AG04450 (cell line): ENCODE data around the gene FXYD7. TPM values are rescaled to one million over a fixed set of nuclear protein-coding genes. Genes with fewer than 3 reads are reported as not detected.
"Not testable (repeated sequence)": the region's sequence is repeated elsewhere in the genome, so short reads cannot be mapped to it uniquely, and the experiment has no call there.

Experiments used
- CTCF ChIA-PET: fragments of 300-600, 350-600 bp; formaldehyde crosslinking; extraction: SDS; loops from one replicate; lab custom pipeline; 2022; ENCODE audit warnings: antibody characterized with exemption, inconsistent platforms; lab: Charles Lee
- POLR2A ChIA-PET: fragments of 350-600 bp; formaldehyde crosslinking; extraction: SDS; loops from one replicate; lab custom pipeline; 2021; ENCODE audit warnings: antibody characterized with exemption, inconsistent platforms; lab: Yijun Ruan, JAX
- DNase-seq: peaks from one replicate; pipeline ENCODE4 v3.0.0-alpha.2; 2011; ENCODE audit warnings: low read depth, low spot score
- H3K27ac ChIP-seq: one replicate; pipeline ENCODE4 v1.5.1; 2012; ENCODE audit warnings: low read depth, low read length, control low read depth
- H3K27me3 ChIP-seq: one replicate; pipeline ENCODE4 v1.6.0; 2012; ENCODE audit warnings: low read length; ENCODE audit not compliant: control insufficient read depth, insufficient read depth
- H3K4me3 ChIP-seq: 2 replicates; pipeline ENCODE4 v1.5.1; 2011; ENCODE audit warnings: mild to moderate bottlenecking, low read depth, low read length, control low read depth
- H3K9me3 ChIP-seq: 2 replicates; pipeline ENCODE4 v1.5.1; 2012; ENCODE audit warnings: low read length; ENCODE audit not compliant: control insufficient read depth, insufficient read depth
- polyA plus RNA-seq: library from polyadenylated mRNA; depleted of rRNA; stranded (reverse); fragments of >200 nt; gene quantifications from 2 replicates; pipeline ENCODE4 v1.2.3, GENCODE V29; 2011
- TF ChIP-seq, protein P1 (sequence below): IDR thresholded peaks from 2 replicates; pipeline ENCODE4 v1.5.1; 2011; ENCODE audit warnings: low read depth, low read length, control low read depth, inconsistent platforms

The FXYD7 gene
- polyA plus RNA-seq, 1 experiment: not detected

DNA sequence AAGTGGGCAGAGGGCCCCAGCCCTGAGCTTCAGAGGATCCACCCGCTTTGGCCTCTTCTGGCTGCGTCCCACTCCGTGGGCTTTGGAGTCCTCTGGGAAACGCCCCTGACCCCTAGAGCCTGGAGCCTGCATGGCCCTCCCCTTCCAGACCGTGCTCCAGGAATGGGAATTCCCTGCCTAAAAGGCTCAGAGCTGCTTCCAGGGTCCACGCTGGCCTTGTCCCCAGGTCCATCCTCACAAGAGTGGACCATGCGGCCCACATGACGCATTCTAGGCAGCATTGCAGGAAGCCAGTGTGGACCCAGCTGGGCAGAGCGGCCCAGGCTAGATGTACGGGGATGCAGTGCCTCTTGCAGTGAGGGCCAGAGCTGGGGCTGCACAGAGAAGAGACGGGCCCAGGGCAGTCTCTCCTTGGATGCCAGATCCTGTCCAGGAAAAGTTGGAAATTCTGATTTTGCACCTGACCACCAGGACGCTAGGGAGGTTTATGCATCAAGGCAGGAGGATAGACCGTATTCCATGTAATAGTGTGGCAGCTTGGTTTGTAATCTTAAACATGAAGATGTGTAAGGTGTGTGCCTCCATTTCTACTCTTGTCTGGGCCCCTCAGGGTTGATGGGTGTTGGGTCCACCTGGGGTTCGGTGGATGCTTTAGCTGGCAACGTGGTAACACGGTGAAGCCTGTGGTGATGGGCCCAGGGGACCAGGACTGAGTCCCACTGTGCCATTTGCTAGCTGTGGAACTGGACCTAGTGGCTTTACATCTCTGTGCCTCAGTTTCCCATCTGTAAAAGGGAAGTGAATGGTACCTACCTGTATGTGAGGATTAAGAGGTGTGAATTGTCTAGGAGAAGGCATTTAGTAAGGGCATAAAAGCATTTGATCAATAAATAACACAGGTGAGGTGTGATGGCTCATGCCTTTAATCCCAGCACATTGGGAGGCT, 42.2 kb upstream of the FXYD7 start:
- H3K27ac ChIP-seq: no peak overlapping the region
- TF ChIP-seq, protein P1, sequence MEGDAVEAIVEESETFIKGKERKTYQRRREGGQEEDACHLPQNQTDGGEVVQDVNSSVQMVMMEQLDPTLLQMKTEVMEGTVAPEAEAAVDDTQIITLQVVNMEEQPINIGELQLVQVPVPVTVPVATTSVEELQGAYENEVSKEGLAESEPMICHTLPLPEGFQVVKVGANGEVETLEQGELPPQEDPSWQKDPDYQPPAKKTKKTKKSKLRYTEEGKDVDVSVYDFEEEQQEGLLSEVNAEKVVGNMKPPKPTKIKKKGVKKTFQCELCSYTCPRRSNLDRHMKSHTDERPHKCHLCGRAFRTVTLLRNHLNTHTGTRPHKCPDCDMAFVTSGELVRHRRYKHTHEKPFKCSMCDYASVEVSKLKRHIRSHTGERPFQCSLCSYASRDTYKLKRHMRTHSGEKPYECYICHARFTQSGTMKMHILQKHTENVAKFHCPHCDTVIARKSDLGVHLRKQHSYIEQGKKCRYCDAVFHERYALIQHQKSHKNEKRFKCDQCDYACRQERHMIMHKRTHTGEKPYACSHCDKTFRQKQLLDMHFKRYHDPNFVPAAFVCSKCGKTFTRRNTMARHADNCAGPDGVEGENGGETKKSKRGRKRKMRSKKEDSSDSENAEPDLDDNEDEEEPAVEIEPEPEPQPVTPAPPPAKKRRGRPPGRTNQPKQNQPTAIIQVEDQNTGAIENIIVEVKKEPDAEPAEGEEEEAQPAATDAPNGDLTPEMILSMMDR: no peak
- DNase-seq: no peak
- CTCF ChIA-PET: interaction anchor here (0.7 to 0.9 kb wide), 2 partner anchors 35 to 40 kb away, joined by 3 to 5 read pairs; no protein-coding TSS in a partner anchor
- H3K27me3 ChIP-seq: no peaks in the 10 kb centered on the region
- no peak overlapping the region for H3K4me3 ChIP-seq
- H3K9me3 ChIP-seq: peaks cover 6% of the 10 kb centered on the region
- POLR2A ChIA-PET: interaction anchor here (0.6 kb wide), 1 partner anchor 17 kb away, joined by 5 read pairs; no protein-coding TSS in a partner anchor

DNA sequence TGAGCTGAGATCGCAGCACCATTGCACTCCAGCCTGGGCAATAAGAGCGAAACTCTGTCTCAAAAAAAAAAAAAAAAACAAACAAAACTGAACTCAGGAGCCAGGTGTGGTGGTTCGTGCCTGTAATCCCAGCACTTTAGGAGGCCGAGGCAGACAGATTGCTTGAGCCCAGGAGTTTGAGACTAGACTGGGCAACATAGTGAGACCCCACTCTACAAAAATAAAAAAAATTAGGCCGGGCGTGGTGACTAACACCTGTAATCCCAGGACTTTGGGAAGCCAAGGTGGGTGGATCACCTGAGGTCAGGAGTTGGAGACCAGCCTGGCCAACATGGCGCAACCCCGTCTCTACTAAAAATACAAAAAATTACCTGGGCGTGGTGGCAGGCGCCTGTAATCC, 41.1 kb upstream of the FXYD7 start:
- H3K27ac ChIP-seq, CTCF ChIA-PET, DNase-seq, POLR2A ChIA-PET, H3K4me3 ChIP-seq, H3K27me3 ChIP-seq: not testable (repeated sequence)
- H3K9me3 ChIP-seq: peaks cover 12% of the 10 kb centered on the region

DNA sequence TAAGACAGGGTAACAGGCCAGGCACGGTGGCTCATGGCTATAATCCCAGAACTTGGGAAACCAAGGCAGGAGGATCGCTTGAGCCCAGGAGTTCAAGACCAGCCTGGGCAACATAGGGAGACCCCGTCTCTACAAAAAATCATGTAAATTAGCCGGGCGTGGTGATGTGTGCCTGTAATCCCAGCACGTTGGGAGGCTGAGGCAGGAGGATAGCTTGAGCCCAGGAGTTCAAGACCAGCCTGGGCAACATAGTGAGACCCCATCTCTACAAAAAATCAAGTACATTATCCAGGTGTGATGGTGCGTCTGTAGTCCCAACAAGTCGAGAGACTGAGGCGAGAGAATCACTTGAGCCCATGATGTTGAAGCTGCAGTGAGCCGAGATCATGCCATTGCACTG, 39.4 kb upstream of the FXYD7 start:
- DNase-seq, H3K27ac ChIP-seq, H3K4me3 ChIP-seq, POLR2A ChIA-PET, CTCF ChIA-PET, H3K27me3 ChIP-seq: not testable (repeated sequence)
- H3K9me3 ChIP-seq: peaks cover 12% of the 10 kb centered on the region

DNA sequence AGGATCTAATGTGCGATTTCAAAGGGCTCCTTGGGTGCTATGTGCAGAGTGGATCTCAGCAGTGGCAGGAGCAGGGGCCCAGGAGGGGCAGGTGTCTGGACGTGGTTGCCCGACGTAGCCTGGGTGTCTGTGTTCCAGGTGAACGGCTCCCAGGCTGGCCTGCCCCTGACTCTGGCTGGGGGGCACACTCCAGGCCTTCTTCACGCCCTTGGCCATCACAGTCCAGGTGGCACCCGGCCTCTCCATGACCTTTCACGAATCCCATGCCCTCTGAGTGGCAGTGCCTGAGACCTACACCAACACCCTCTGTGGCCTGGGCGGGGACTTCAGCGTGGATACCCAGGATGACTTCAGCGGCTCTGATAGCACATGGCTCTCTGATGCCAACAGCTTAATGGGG, 38.7 kb upstream of the FXYD7 start:
- Histone ChIP-seq H3K4me3 (no peak overlapping the region), H3K27ac (no peak overlapping the region), H3K27me3 (peaks cover 3% of the 10 kb centered on the region), H3K9me3 (peaks cover 12% of the 10 kb centered on the region)
- ChIA-PET CTCF (no interaction called here), POLR2A (no interaction called here)
- TF ChIP-seq, protein P1: no peak
- no peak for DNase-seq

DNA sequence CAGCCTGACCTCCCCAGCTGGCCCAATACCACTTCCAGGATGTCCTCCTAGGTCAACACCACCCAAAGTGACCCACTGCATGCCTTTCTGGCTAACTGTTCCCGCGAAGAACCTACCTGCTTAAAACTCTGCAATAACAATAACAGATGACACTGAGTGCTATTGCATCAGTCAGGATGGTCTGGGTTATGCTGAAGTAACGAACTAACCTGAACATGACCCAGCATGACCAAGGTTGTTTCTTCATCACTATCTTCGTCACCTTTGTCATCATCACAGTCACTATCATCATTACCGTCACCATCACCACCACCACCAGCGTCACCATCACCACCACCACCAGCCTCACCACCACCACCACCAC, 38.0 kb upstream of the FXYD7 start:
- DNase-seq: no peak
- no peak overlapping the region for H3K27ac ChIP-seq
- TF ChIP-seq, protein P1: no peak
- peaks cover 3% of the 10 kb centered on the region for H3K27me3 ChIP-seq
- H3K4me3 ChIP-seq: no peak overlapping the region
- CTCF ChIA-PET: no interaction called here
- H3K9me3 ChIP-seq: peaks cover 12% of the 10 kb centered on the region
- POLR2A ChIA-PET: no interaction called here
